Endothelial cell of umbilical vein (primary cell): Measurements from ENCODE around the gene ANKRD36.
"Not testable (repeated sequence)": the region's sequence is repeated elsewhere in the genome, so short reads cannot be mapped to it uniquely, and the experiment has no call there.

ENCODE experiments used
- CTCF ChIP-seq, 2 donors: IDR thresholded peaks; 1 replicate in 1 of 2; 2 replicates in 1 of 2; pipeline ENCODE4 v1.5.1; 2011; ENCODE audit warnings: low read length in 2 of 2, mild to moderate bottlenecking in 2 of 2, moderate library complexity in 2 of 2, control low read depth in 1 of 2, inconsistent platforms in 1 of 2, low read depth in 1 of 2; ENCODE audit not compliant: insufficient read depth in 1 of 2; ENCODE audit errors: extremely low read depth in 1 of 2
- EZH2 ChIP-seq: IDR thresholded peaks from 2 replicates; pipeline ENCODE4 v1.6.1; 2012; ENCODE audit warnings: borderline replicate concordance, low read depth, mild to moderate bottlenecking, moderate library complexity, low read length, inconsistent platforms; ENCODE audit not compliant: severe bottlenecking
- FOS ChIP-seq: IDR thresholded peaks from 2 replicates; pipeline ENCODE4 v1.6.1; 2011; ENCODE audit warnings: mild to moderate bottlenecking, low read length, moderate library complexity, borderline replicate concordance; ENCODE audit not compliant: insufficient read depth
- GATA2 ChIP-seq: IDR thresholded peaks from 2 replicates; pipeline ENCODE4 v1.7.0; 2011; ENCODE audit warnings: low read depth, mild to moderate bottlenecking, moderate library complexity, mixed read lengths, low read length; ENCODE audit not compliant: insufficient read length, insufficient read depth
- JUN ChIP-seq: IDR thresholded peaks from 2 replicates; pipeline ENCODE4 v1.6.1; 2011; ENCODE audit warnings: borderline replicate concordance, low read depth; ENCODE audit not compliant: insufficient read length, insufficient read depth
- MYC ChIP-seq: IDR thresholded peaks from one replicate; pipeline ENCODE4 v1.6.1; 2011; ENCODE audit warnings: mild to moderate bottlenecking, low read depth, low read length
- POLR2A ChIP-seq: IDR thresholded peaks from 2 replicates; pipeline ENCODE4 v1.6.1; 2012; ENCODE audit warnings: low read depth, mild to moderate bottlenecking, control low read depth, low read length
- POLR2AphosphoS5 ChIP-seq: IDR thresholded peaks from 2 replicates; pipeline ENCODE4 v1.6.1; 2012; ENCODE audit warnings: low read depth, mild to moderate bottlenecking, control low read depth, low read length, moderate library complexity; ENCODE audit not compliant: insufficient read depth
- TF ChIP-seq, protein P1 (sequence below): IDR thresholded peaks from 2 replicates; pipeline ENCODE4 v1.6.1; 2011; ENCODE audit not compliant: insufficient read depth, insufficient read length

DNA sequence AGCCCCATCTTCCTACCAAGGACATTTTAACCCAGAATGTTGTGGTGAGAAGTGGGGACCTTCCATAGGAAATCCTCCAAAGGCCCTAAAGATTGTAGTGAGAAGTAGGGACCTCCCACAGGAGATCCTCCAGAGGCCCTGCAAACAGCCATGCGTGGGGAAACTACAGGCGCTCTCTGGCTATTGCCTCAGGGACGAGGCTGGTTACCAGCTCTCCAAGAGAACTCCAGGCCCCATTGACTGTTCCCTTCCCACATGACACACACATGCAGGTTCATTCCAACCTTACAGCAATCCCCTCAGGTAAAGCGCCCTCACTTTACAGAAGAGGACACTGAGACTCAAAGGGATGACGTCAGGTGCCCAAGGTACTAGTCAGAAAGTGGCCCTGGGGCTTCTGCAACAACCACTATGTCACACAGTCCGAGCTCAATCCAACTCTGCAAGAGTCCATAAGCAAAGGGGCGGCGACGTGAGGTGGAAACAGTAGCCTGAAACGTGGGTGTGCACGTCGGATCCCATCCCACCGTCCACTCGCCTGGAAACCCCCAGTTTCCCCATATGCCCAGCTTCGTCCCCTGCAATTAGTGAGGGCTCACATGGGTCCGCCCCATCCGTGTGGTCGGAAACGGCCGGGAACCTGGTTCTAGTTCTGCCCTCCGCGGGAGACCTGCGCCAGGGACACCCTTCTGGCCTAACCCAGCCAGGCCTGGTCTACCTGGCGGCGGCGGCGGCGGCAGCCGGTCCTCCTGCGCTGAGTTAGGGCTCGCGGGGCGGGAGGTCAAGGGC, 18.8 kb upstream of the ANKRD36 start:
- not testable (repeated sequence) for TF ChIP-seq CTCF (IDR thresholded peaks at IDR 0.05; ENCODE audit: extremely low read depth in 1 of 2, insufficient read depth in 1 of 2, low read depth in 1 of 2, low read length in 2 of 2); EZH2; POLR2A; FOS; POLR2AphosphoS5; GATA2; JUN; MYC
- TF ChIP-seq, protein P1, sequence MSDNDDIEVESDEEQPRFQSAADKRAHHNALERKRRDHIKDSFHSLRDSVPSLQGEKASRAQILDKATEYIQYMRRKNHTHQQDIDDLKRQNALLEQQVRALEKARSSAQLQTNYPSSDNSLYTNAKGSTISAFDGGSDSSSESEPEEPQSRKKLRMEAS: not testable (repeated sequence)
